Measurements from ENCODE around the gene PSPN.
"Not testable (repeated sequence)": the region's sequence is repeated elsewhere in the genome, so short reads cannot be mapped to it uniquely, and the experiment has no call there.

Gene PSPN

DNA sequence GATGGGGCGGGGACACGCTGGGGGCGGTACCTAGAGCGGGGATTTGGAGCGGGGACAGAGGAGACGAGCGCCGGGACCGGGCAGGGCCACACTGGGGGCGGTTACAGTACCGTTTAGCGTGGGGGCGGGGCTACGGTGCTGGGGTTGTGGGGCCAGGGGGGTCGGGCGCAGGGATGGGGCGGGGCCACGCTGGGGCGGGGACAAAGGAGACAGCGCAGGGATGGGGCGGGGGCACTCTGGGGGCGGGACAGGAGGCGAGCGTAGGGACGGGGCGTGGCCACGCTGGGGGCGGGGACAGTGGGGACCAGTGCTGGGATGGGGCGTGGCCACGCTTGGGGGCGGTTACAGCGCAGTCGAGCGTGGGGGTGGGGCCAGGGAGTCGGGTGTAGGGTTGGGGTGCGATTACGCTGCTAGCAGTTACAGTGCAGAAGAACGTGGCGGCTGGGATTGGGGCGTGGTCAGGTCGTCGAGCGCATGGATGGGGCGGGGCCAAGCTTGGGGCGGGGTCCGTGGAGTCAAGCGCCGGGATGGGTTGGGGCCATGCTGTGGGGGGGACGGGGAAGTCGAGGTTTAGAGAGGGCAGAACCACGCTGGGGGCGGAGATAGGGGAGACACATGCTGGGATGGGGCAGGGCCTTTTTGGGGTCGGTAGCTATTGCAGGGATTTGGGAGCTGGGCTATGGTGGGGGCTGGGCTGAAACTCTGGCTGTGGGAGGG lies 2.5 kb downstream of the PSPN start:
- DNase-seq = peak; percentile 99

DNA sequence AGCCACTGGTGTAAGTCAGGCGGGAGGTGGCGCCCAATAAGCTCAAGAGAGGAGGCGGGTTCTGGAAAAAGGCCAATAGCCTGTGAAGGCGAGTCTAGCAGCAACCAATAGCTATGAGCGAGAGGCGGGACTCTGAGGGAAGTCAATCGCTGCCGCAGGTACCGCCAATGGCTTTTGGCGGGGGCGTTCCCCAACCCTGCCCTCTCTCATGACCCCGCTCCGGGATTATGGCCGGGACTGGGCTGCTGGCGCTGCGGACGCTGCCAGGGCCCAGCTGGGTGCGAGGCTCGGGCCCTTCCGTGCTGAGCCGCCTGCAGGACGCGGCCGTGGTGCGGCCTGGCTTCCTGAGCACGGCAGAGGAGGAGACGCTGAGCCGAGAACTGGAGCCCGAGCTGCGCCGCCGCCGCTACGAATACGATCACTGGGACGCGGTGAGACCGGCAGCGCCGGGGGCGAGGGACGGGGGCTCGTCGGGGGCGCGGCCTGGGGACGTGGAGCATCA lies 3.1 kb downstream of the PSPN start, which contains the start of gene ALKBH7:
TSS of gene ALKBH7 (plus strand) at position 201 of the 502 bp plus-strand sequence. CDS start at position 228, 27 bp downstream.
- DNase-seq = peak; percentile 99

- no peak for DNase-seq
These were observed 11.4 kb downstream of the PSPN start for GRCh38 chr19:6364353-6364752.

- peak; percentile 38 for DNase-seq
These were observed 13.4 kb downstream of the PSPN start for GRCh38 chr19:6362351-6362801.

DNA sequence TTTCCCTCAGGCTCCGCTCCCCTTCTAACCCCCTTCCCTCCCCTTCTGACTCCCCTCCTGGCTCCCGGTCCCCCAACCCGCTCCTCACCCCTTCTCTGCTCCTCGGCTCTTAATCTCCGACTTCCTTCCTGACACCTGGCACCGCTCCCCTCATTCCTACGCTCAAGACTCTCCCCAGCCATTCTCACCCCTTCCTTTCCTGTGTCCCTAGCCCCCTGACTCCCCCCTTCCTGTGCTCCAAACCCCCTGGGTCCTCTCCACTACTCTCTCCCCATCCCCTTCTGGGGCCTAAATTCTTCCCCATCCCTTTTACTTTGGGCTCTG lies 13.7 kb downstream of the PSPN start:
- no peak for DNase-seq

GRCh38 chr19:6360857-6361216 lies 14.9 kb downstream of the PSPN start:
- DNase-seq = not testable (repeated sequence)

GRCh38 chr19:6360445-6360844 lies 15.3 kb downstream of the PSPN start:
- not testable (repeated sequence) for DNase-seq

- DNase-seq = no peak
These were observed 16.0 kb downstream of the PSPN start for GRCh38 chr19:6359568-6360341.

- no peak for DNase-seq
These were observed 17.7 kb downstream of the PSPN start for GRCh38 chr19:6358003-6358402.

- DNase-seq = no peak
These were observed 18.6 kb downstream of the PSPN start for GRCh38 chr19:6357174-6357573.

DNA sequence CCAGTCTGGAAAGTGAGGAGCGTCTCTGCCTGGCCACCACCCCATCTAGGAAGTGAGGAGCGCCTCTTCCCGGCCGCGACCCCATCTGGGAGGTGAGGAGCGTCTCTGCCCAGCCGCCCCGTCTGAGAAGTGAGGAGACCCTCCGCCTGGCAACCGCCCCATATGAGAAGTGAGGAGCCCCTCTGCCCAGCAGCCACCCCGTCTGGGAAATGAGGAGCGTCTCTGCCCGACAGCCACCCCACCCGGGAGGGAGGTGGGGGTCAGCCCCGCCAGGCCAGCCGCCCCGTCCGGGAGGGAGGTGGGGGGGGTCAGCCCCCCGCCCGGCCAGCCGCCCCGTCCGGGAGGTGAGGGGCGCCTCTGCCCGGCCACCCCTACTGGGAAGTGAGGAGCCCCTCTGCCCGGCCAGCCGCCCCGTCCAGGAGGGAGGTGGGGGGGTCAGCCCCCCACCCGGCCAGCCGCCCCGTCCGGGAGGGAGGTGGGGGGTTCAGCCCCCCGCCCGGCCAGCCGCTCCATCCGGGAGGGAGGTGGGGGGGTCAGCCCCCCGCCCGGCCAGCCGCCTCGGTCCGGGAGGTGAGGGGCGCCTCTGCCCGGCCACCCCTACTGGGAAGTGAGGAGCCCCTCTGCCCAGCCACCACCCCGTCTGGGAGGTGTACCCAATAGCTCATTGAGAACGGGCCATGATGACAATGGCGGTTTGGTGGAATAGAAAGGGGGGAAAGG lies 20.3 kb downstream of the PSPN start:
- not testable (repeated sequence) for DNase-seq

DNA sequence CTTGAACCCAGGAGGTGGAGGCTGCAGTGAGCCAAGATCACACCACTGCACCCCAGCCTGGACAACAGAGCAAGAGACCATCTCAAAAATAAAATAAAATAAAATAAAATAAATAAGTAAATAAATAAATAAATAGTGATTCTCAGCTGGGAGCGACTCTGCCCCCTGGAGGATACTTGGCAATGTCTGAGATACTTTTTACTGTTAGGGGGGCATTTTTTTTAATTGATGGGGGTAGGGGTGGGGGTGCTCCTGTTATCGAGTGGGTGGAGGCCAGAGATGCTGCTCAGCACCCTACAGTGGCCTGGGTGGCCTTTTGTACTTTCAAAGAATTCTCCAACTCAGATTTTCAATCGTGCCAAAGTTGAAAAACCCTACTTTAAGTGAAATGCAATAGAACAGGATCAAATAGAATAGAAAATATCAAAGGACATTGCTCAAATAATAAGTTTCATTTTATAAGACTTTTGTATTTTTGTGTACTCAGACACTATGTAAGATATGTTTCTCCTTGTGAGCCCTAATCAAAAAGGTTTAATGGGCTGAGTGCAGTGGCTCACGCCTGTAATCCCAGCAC lies 21.5 kb downstream of the PSPN start:
- no peak for DNase-seq

DNA sequence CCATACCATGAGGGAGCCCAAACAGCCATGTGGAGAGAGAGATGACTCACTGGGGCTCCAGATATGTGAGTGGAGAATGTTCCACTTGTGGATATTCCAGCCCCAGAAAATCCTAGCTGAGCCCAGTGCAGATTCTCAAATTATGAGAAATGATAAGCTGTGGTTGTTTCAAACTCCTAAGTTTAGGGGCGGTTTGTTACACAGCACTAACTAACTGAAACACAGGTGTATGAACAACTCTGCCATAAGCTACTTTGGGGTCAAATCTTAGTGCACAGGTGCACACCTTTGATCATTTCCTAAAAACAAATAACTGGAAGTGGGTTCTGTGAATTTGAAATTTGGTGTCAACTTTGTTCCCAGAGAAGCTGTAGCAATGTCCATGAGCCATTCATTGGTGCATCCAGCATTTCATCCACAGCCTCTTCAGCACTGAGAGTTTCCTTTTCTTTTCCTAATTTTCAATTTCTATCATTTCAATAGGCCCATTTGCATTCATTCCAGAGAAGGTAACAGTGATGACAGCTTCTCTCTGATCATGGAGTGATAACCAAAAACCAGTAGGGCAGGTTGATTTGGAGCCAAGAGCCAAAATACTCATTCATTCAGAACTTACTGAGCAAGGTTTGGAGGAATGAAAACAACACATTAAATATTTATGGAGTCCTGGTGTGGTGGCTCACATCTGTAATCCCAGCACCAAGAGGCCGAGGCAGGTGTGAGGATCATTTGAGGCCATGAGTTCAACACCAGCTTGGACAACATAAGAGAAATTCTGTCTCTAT lies 23.2 kb downstream of the PSPN start:
- DNase-seq = no peak

DNA sequence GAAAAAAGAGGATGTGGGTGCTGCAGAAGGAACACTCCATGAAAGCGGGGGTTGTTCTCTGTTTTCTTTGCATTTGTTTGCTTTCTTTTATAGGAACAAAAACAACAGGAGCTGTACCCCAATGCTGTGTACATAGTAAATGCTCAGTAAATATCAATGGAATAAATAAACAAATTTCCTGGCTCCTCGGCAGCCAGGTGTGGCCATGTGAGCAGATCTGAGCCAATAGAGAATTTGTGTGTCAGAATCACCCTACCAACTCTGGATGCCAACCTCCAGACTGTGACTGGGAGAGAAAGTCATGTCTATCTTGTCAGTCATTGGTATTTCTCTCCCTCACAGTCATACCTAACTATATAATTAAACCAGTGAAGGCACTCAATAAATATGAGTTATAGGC lies 25.0 kb downstream of the PSPN start:
- no peak for DNase-seq

DNA sequence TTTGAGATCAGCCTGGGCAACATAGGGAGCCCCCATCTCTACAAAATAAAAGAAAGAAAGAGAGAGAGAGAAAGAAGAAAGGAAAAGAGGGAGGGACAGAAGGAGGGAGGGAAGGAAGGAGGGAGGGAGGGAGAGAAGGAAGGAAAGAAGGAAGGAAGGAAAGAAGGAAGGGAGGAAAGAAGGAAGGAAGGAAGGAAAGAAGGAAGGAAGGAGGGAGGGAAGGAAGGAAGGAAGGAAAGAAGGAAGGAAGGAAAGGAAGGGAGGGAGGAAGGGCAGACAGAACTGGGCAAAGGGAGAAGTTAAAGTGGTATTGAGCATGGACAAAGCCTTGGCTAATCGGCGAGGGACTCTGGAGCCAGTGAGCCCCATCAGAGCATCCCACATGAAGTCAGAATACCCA lies 26.5 kb downstream of the PSPN start:
- DNase-seq = not testable (repeated sequence)

GRCh38 chr19:6343462-6343861 lies 32.3 kb downstream of the PSPN start:
- no peak for DNase-seq

GRCh38 chr19:6340493-6341201 lies 35.1 kb downstream of the PSPN start:
- DNase-seq = no peak

GRCh38 chr19:6334490-6335285 lies 41.0 kb downstream of the PSPN start:
- DNase-seq = no peak

DNA sequence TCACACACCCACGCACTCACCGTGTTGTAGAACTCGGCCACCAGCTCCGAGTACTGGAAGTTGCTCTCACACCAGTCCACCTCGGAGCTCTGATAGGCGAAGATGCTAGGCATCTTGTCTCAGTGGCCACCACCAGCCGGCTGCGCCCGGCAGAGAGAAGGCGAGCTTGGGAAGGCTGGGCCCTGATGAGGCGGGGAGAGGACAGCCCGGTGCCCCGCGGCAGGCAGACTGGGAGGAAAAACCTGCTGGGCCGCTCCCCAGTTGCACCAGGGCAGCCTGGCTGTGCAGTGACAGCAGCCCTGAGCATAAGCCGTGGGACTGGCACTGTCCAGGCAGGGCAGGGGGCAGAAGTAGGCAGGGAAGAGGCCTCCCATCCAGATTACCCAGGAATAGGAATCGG lies 42.3 kb downstream of the PSPN start, which contains the start of gene ACER1:
TSS of gene ACER1 (minus strand) at position 174 of the 400 bp plus-strand sequence. CDS start at position 113, 61 bp downstream.
- DNase-seq = no peak

GRCh38 chr19:6326815-6327214 lies 48.9 kb downstream of the PSPN start:
- DNase-seq = no peak

DNA sequence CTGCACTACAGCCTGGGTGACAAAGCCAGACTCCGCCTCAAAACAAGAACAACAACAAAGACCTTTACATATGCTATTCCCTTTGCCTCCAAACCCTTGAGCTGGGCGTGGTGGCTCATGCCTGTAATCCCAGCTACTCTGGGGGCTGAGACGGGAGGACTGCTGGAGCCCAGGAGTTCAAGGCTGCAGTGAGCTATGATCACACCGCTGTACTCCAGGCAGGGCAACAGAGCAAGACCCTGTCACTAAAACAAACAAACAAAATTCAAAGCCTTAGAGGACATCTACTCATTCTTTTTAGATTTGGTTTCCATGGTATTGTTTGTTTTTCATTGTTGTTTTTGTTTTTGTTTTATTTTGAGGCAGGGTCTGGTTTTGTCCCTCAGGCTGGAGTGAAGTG lies 50.1 kb downstream of the PSPN start:
- no peak for DNase-seq

Data from activated CD4-positive, alpha-beta T cell treated with anti-CD3 and anti-CD28 coated beads, Interleukin-2, amount 50 U/mL, for 16 hours (primary cell).